ENCODE measurements around the gene ZNF774. TPM values are rescaled to one million over a fixed set of nuclear protein-coding genes. Genes with fewer than 3 reads are reported as not detected.
A peak's percentile ranks its signal among the peaks of the same experiment; 100 is the strongest.
"Not testable (repeated sequence)": the region's sequence is repeated elsewhere in the genome, so short reads cannot be mapped to it uniquely, and the experiment has no call there.

The ZNF774 gene
- 10 to 100 TPM in 1 of 4 donors, 1 to 10 TPM in 3; 2.1 to 17.1 (median 5.4) TPM for total RNA-seq

DNA sequence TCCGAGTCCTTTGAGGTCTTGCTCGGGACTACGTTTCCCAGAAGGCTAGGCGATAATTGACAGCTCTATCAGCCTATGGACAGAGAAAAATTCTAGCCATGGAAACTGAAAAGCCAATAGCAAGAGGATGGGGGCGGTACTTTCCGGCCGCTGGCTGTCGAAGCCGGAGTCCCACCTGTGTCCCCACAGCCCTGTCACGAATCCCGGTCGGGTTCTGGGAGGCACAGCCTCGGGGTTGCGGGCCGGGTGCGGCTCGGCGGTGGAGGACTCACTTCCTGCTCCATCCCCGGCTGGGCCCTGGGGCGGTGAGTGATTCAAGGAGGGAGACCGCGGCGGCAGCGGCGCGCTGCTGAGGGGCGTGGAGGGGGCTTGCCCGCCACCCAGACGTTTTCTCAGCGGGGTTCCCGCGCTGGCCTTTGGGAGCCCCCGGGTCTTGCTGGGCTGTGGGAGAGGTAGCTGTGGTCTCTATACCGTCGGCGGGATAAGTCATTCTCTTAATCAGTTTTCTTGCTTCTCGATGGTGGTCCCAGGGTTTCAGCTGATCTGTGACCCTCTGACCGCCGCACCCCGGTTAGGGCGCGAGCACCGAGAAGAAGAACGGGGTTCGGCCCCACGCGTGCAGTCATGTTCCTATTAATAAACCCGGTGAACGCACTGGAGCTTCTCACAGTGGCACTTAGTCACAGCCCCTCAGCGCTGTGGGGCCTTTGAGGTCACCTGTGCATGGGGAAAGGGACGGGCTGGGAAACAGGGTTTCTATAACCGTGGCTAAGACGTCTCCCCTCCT, at the start of gene ZNF774:
ZNF774 (plus strand) TSS at position 178 of the 787 bp plus-strand sequence. CDS start 2,377 bp downstream, outside the sequence.
- Histone ChIP-seq H3K27ac (peak within 1 kb of the TSS; percentile 90 to 99 (median 93)), H3K4me1 (peaks cover 4 to 9% of the 10 kb centered on the region in 2 donors), H3K36me3 (peaks cover 0 to 13% of the 10 kb centered on the region in 2 donors), H3K27me3 (no peaks in the 10 kb centered on the region), H3K9me3 (no peaks in the 10 kb centered on the region), H3K4me3 (peak within 1 kb of the TSS; percentile 76 to 95 (median 84))
- ATAC-seq, result peak; percentile 97 to 99
- in situ Hi-C loops (cut with MboI; ENCODE audit: low sequenced_read_pairs in 4 of 4) (no loop called here), intact Hi-C loops (cut with DNase I; ENCODE audit: low total_unique reads) (loop anchor here (1.0 kb wide), 1 partner anchor 36 kb away; the partner anchor contains the start of gene IQGAP1)
- no peak for TF ChIP-seq CTCF (IDR thresholded peaks at IDR 0.05 in 4 of 5, conservative IDR thresholded peaks at IDR 0.05 in 1 of 5)
- peak; percentile 94 to 96 for TF ChIP-seq POLR2A (IDR thresholded peaks at IDR 0.05)
- peak; percentile 94 to 96 for DNase-seq

GRCh38 chr15:90305355-90305754, 46.7 kb upstream of the ZNF774 start:
- H3K27me3 ChIP-seq; H3K4me3 ChIP-seq; DNase-seq; ATAC-seq; H3K36me3 ChIP-seq; H3K27ac ChIP-seq; H3K9me3 ChIP-seq; H3K4me1 ChIP-seq; intact Hi-C loops (cut with DNase I; ENCODE audit: low total_unique reads): not testable (repeated sequence)
- in situ Hi-C loops (cut with MboI; ENCODE audit: low sequenced_read_pairs in 4 of 4), result loop anchor here (25.0 kb wide), 2 partner anchors 307 to 582 kb away; partner anchors contain the start of gene FES (in 4 of the 4)

DNA sequence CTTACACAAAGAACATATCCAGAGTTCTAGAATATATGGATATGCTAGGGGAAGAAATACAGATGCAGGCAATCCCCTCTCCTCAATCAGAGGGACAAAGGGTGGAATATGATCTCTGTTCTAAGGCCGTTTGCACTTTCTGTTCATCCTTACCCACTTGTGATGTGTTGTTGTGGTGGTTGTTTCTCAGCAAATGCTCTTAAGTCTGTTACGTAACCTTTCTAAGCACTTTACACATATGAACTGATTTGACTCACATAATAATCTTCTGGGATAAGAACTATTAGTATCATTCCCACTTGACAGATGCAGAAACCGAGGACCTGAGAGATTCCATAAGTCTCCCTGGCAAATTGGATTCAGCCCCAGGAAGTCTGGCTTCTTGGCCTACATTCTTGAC, 46.2 kb upstream of the ZNF774 start:
- intact Hi-C loops (cut with DNase I; ENCODE audit: low total_unique reads), result no loop called here

DNA sequence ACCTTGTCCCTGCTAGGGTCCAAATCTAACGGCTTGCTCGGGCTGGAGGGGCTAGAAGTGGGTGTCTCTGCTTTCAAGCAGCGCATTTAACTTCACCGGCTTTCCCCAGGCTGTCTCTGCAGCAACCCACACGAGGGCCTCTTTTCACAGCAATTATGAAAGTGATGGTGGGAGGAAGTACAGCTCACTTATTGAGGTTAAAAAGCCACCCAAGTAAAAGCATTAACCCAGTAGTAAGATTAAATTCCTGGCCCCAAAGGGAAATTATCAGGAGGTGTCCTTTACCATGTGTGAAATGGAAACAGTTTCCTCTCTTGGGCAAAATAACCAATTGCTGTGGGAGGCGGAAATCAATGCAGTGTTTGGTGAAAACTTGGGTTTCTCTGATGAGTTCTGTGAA, 45.5 kb upstream of the ZNF774 start:
- Histone ChIP-seq H3K27ac (no peak overlapping the region), H3K9me3 (no peaks in the 10 kb centered on the region)

More for the DNA sequence above, 46.2 kb upstream of the ZNF774 start:
- Histone ChIP-seq H3K27me3 (no peaks in the 10 kb centered on the region), H3K36me3 (no peaks in the 10 kb centered on the region), H3K9me3 (no peaks in the 10 kb centered on the region), H3K4me3 (no peak overlapping the region), H3K27ac (no peak overlapping the region), H3K4me1 (peaks cover 0 to 5% of the 10 kb centered on the region in 2 donors)
- in situ Hi-C loops (cut with MboI; ENCODE audit: low sequenced_read_pairs in 4 of 4), result loop anchor here (25.0 kb wide), 2 partner anchors 306 to 581 kb away; partner anchors contain the start of gene FES (in 4 of the 4)
- ATAC-seq (no peak), DNase-seq (no peak)
- TF ChIP-seq POLR2A (IDR thresholded peaks at IDR 0.05) (no peak), CTCF (IDR thresholded peaks at IDR 0.05 in 4 of 5, conservative IDR thresholded peaks at IDR 0.05 in 1 of 5) (no peak)

More for the DNA sequence above, 45.5 kb upstream of the ZNF774 start:
- DNase-seq (no peak), ATAC-seq (no peak)
- no peaks in the 10 kb centered on the region for H3K27me3 ChIP-seq
- H3K4me1 ChIP-seq, result peaks cover 0 to 5% of the 10 kb centered on the region in 2 donors
- in situ Hi-C loops (cut with MboI; ENCODE audit: low sequenced_read_pairs in 4 of 4) (loop anchor here (25.0 kb wide), 2 partner anchors 306 to 581 kb away; partner anchors contain the start of gene FES (in 4 of the 4)), intact Hi-C loops (cut with DNase I; ENCODE audit: low total_unique reads) (no loop called here)
- no peaks in the 10 kb centered on the region for H3K36me3 ChIP-seq
- TF ChIP-seq CTCF (IDR thresholded peaks at IDR 0.05 in 4 of 5, conservative IDR thresholded peaks at IDR 0.05 in 1 of 5), result no peak
- no peak for TF ChIP-seq POLR2A (IDR thresholded peaks at IDR 0.05)
- no peak overlapping the region for H3K4me3 ChIP-seq

Measured in gastrocnemius medialis (tissue), 4 donors.